CD4-positive, alpha-beta T cell treated with Interleukin-4 for 1 hour (primary cell): ENCODE results near the gene RASSF4.

Experiments
- DNase-seq, 2 donors: peaks; one replicate each; pipeline ENCODE4 v3.0.0-alpha.2; 2020 to 2022

RASSF4 gene, protein sequence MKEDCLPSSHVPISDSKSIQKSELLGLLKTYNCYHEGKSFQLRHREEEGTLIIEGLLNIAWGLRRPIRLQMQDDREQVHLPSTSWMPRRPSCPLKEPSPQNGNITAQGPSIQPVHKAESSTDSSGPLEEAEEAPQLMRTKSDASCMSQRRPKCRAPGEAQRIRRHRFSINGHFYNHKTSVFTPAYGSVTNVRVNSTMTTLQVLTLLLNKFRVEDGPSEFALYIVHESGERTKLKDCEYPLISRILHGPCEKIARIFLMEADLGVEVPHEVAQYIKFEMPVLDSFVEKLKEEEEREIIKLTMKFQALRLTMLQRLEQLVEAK

DNA sequence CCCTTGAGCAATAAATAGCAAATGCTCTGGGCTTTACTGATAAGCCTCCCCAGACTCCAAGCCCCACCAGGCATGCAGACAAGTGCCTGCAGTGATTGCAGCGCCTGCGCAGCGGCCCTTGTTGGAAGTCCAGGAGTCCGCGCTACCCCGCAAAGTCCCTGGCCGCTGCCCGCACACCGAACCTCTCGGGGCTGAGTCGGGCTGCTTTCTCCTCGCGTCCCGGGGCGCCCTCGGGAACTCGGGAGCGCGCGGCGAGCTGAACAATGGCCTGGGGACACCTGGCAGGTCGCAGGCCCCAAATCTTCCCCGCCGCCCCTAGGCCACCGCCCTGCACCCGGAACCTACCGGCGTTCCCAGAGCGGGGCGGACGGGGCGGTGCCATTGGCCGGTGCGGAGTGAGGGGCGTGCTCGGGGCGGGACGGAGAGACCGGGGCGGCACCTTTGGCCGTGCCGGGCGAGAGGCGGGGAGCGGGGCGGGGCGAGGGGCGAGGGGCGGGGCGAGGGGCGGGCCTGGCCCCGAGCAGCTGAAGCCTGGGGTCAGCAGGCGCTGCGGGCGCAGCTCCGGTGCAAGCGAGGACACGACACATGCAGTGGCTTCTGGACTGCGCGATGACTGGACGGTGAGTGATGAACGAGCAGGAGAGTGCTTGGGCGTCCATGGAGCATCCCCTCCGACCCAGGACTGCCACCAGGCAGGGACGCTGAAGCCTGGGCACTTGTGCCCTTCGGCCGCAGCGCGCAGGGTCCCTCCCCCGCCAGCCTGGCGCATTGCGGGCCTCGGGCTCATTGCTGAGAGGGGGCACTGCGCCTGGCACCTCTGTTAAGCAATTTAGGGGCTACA is at the start of gene RASSF4:
TSS of gene RASSF4 (plus strand) at position 556 of the 841 bp plus-strand sequence. CDS start 10,401 bp downstream, outside the sequence.
- DNase-seq = peak; percentile 91 to 93

DNA sequence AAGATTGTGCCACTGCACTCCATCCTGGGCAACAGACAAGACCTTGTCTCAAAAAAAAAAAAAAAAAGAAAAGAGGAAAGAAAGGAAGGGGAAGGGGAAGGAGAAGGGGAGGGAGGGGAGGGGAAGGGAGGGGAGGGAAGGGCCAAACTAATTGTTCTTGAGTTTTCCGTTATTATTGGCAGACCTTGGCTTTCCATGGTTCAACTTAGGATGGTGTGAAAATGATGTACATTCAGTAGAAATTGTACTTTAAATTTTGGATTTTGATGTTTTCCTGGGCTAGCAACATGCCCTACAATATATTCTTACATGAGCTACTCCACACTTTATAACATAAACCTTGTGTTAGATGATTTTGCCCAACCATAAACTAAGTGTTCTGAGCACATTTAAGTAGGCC is 49.7 kb upstream of the RASSF4 start:
- DNase-seq = no peak

DNA sequence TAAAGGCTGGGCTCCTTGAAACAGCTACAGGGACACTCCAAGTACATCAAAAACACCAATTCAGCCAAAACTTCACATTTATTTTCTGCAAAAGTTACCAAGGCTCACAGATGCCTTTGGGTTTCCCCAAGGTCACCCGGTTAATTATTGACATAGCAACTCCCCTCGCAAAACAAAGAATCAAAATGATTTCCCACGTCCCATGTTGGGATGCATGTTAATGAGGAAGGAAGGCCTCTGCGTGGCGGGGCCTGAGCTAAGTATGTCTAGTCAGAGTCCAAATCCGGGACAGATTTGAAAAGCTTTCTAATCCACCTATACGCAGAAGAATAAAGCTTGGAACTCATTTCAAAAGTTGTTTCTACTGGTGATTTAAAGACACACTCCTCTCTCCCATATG is 49.0 kb upstream of the RASSF4 start:
- no peak for DNase-seq

DNA sequence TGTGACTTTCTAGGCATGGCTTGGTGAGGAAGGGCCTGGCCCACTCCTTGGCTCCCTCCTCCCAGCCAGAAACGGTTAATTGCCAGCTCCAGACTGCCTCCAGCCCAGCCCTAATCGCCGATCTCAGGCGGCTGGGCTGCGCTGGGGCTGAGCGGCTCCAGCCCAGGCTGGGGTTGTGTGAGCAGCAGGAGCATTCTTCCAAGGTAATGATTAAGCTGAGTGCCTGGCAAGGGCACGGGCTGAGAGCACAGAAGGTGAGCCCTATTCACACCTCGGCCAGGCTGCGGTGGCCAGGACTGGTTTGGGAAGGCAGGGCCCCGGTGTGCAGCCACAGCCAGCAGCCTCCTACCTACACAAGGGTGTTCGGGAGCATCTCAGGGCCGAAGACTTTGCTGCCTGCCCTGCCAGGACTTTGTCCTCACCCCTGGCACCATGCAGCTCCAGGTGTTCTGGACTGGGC is 48.5 kb upstream of the RASSF4 start, which contains the start of gene TMEM72:
TSS of gene TMEM72 (plus strand) at position 257 of the 460 bp plus-strand sequence. CDS start at position 433, 176 bp downstream.
- DNase-seq = no peak

DNA sequence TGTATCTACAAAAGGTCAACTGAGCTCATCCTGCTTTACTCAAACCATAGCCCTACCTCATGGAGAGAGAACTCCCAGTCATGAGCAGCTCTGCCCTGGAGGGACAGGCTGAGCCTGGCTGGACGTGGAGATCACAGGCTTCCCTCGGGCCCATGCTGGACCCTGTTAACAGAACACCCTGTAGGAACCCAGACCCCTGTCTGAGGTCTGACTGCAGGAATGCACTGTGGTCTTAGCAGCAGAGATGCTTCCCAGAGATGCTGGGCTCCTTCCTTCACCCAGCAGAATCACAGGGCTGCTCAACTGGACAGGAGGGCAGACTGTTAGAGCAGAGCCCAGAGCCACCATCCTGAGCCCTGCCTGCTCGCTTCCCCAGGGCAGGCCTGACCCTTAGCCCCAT is 47.7 kb upstream of the RASSF4 start:
- no peak for DNase-seq

DNA sequence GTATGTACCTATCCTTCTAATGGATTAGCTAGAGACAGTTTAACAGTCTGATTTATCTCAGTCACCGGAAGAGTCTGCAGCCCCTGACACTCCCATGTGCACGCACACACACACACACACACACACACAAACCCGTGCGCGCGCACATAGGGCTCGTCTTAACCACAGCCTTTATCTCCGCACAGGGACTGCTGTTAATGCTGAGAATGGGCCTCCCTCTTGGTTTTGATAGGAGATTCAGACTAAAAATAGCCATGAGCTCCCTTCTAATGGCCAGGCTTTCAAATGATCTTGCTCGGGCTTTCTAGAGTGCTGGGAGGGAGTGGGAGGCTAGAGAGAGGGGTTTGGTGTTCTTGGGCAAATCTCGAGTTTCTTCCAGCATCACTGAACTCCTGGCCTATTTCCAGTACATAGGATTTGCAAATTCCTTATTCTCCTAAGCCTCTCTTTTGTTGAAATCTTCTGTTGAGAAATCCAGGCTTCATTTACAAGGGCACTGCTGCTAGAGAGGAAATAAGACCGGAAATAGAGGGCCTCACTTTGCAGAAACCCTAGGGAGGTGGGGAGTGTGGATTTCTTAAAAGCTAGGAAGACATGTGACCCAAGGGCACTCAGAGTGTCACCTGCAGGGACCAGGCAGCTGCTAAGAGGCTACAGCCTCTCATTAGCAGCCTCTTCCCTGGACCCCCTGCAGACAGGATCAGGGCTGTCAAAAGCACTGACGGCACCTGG is 46.1 kb upstream of the RASSF4 start:
- DNase-seq = peak; percentile 26 to 39

DNA sequence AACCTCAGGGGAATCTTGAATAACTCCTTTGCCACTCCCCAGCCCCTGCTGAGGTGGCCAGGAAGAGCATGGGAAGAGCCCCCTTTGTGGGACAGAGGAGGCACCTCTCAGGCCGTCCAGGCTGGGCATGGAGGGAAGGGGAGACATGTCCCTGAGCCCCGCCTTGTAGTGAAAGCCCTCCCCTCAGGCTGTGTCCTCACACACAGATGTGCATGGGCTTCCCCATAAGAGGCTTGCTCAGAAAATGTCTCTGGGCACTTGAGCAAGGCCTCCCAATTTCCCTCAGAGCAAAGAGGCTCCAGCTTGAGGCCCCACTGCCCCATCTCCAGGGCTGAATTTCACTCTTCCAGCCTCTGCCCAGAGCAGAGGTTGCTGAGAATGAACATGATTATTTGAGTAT is 44.7 kb upstream of the RASSF4 start:
- DNase-seq = no peak

DNA sequence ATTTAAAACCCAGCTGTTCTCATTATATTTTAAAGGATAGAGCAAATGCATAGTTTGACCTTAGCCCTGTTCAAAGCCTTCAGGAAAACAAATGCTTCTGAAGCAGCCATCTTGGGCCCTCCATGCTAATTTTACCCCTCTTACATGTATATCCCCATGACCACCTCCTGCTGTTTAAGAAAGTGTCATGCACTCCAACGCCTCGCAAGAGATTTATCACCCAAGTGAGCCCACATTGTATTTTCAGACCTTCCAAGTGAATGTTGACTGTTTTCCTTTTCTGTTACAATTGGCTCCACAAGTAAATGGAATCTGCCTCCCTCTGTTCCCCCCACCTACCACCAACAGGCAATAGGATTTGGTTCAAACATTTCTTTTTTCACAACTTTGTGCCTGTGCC is 43.2 kb upstream of the RASSF4 start:
- DNase-seq = no peak

DNA sequence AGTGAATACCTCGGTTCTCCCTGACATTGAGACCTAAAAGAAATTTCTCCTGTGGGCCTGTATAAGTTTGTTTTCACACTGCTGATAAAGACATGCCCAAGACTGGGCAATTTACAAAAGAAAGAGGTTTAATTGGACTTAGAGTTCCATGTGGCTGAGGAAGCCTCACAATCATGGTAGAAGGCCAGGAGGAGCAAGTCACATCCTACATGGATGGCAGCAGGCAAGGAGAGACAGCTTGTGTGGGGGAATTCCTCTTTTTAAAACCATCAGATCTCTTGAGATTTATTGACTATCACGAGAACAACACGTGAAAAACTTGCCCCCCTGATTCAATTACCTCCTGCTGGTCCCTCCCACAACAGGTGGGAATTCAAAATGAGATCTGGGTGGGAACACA is 41.8 kb upstream of the RASSF4 start:
- DNase-seq = no peak

DNA sequence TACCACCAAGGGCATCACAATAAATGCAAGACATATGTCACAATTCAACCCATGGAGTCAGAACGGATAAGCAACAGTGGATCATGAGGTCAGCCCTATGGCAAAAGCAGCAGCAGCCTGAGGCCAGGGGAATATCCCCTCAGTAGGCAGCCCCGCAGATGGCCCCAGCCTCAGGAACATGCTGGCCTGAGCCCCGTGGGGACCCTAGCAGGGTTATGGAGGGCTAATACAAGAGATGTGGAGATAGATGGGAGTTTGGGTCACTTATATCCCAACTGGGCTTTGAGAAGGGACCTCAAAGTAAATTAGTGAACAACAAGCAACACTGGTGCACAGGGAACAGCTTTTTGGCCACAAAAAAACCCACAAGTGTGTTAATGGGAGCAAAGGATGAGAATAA is 39.4 kb upstream of the RASSF4 start:
- DNase-seq = no peak

DNA sequence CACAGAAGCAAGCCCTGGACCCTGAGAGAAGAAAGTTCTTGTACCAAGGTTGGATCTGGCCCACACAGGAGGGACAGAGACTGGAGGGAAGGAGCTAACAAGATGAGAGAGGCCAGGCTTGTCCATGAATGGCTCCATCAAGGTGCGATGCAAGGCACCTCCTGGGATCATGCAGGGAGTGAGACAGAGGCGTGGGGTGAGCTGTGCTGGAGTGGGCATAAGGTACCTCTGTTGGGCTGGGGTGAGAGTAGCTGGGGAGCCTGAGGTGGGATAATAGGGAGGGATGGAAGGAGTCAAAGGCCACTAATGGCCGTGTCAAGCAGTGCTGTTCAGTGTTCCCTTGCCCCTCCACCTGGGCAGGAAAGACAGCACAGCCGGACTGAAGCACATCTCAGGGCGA is 38.5 kb upstream of the RASSF4 start:
- no peak for DNase-seq

DNA sequence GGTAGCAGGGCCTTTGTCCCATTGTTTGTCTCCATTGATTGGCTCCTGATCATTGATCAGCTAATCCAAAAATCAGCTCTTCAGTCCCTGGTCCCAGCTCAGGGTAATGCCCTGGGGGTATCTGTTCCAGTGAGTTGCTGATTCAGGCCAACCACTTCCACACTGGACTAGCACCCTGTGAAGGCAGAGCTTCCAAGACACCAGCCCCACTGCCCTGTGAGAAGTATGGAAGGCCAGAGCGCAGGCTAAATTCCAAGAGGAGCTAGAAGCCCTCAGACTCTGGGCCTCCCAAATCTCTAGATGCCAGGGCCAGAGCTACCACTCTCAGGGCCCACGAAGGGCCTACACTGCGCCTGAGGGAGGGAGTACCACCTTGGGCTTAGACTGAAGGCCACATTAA is 38.1 kb upstream of the RASSF4 start:
- no peak for DNase-seq

DNA sequence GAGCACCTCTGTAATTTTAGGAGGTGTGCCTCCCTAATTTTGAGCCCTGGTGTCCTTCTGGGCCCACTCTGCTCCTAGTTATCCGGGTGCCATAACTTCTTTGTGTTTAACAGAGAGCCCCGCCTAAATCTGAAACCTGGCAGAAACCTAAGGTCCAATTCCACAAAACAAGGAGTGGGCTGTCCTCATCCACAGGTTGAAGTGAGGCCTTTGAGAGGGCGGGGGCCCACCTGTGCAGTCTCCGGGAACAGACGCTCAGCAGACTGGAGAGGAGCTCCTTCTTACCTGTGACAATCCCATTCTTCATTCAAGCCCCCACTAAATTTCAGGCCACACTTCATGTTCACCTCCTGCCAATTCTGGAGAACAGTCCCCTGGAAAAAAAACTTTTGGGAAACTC is 37.6 kb upstream of the RASSF4 start:
- no peak for DNase-seq

DNA sequence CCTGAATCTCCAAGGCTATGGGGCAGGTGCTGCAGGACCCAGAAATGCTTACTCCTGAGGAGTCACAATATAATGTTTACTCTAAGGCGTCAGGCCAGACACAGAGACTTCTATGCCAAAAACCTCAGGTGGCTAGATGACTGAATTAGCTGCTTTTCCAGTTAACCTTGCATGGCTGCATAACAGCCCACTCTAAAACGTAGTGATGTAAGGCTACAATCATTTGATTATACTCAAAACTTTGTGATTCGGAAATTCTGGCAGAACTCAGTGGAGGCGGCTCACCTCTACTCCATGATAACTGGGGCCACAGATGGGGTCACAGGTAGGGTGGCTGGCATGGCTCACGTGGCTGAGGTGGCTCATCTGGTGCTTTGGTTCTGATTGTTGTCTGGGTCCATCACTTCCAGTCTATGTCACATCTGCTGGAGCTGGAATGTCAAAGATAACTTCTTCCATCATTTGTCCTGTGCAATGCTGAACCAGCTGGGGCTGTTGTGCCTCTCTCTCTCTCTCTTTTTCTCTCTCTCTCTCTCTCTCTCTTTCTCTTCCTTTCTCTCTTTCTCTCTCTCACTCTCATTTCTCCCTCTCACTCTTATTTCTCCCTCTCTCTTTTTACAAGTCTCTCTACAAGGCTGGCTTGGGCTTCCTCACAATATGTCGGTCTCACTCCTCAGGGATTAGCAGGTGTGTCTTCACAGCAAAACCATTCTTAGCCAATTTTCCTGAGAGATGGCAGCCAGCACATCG is 36.6 kb upstream of the RASSF4 start:
- no peak for DNase-seq

DNA sequence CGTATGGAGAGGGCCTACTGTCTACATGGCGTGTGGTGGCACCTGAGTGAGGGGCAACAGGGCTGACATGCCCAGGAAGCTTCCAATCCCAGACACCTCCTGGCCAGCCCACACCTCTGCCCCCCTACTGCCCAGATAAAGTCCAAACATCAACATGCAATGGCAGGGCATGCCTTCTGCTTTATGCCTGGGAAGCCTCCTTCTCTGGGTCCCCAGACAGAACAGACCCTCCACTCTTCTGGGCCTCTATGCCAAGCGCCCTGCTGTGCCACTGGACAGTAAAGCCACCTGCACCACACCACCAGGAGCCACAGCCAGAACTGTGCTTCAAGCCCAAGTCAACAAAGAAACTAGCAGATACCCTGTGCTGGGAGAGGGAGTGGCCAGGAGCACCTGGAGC is 36.0 kb upstream of the RASSF4 start:
- no peak for DNase-seq

DNA sequence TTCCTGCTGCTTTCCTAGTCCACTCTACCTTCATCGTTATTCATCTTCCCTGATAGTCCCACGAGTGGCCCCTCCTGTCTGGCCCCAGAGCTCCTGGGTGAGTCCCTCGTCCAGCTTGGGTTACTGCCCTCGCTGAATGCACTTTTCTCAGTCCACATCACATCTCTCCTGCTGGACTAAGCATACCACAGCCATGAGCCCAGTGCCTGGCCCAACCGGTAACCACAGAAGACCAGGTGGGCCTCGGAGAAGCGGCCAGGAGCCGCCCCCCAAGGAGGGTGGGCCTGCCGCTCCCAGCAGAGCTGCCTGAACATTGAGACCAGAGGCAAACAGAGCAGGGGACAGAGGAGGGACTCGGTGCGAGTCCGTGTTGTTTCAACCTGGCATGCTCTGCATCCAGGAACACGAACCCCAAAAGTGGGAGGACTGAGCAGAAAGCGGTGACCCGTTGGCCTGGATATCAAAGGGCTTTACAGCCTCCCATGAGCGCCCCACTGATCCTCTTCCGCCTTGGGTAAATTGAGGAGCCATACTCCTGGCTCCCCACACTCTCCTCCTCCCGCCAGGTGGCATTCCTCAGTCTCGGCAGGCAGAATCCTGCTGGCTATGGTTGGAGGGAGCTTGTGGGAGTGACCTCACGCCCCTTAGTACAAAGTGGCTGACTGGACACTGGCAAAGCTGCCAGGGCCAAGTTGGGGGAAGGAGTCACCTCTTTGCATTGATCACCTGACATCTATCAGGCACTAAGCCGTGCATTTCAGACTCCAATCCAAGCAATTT is 35.2 kb upstream of the RASSF4 start:
- no peak for DNase-seq

DNA sequence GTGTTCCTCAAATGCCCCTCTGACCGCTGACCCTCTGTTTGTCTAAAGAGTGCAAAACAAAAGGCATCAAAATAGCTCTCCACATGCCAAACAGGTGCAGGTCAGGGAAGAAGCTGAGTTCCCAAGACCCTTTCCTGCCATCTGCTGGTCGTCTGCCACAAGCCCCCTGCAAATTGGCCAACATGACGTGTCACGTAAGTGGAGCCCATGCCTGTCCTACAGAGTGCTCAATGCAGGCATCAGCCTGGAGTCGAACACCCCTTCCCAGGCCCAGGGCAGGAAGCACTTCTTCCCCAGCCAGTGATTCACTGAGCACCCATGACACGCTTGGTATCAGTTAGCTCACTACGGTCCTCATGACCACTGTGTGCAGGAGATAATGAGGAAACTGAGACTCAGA is 34.4 kb upstream of the RASSF4 start:
- DNase-seq = no peak

DNA sequence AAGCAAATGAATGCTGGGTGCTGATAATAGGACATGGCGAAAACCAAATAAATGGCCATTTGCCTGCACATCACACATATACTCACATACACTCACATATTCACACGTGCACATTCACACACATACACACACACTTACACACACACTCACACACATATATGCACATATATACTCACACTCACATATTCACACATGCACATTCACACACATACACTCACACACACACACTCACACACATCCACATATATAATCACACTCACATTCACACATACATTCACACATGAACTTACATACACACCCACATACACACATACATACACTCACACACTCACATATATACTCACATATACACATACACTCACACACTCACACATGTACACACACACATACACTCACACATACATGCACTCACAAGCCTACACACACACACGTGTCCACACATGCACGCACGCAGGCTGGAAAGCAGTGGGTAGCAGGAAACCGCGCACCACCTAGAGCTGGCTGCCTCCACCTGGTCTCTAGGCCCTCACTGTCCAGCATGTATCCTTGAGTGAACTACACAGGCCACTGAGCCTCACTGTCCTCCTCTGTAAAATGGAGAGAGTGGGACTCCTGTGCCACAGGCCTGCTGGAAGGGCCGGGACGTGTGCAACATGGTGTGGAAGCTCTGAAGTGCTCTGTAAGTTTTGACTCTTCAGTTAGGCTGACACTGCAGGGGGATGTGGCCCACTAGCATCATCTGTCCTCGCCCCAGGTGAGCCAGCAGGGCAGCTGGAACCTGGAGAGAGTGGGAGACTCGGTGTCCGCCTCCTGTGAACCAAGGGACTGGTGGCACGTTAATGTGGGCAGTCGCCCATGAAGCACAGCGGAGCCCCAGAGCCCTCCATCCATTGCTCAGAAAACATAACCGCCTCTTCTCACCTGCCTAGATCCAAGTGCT is 33.5 kb upstream of the RASSF4 start:
- DNase-seq = no peak

DNA sequence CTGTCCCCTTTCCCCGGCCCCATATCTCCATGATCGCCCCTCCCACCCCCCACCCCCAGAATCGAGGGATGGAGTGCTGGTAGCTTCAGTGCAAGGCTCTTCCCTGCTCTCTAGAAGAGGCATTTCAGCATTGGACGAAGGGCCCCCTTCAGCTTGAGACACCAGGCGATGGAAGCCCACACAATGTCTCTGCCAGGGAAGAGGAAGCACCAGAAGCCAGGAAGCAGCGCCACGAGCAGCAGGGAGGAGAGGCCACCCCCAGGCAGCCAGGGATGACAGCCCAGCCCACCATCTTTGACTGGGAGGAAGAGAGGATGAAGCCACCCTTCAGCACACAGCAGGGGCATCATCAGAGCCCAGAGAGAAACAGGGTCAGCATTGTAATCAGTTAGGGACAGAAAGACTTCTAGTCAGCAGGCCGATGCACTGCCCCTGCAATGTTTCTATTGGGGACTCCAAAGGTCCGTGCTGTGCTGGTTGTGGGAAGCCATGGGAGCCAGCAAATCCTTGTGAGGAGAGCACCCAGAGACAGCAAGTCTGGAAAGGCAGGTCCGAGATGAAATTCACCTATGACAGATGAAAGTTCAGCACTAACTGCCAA is 32.8 kb upstream of the RASSF4 start:
- DNase-seq = no peak

DNA sequence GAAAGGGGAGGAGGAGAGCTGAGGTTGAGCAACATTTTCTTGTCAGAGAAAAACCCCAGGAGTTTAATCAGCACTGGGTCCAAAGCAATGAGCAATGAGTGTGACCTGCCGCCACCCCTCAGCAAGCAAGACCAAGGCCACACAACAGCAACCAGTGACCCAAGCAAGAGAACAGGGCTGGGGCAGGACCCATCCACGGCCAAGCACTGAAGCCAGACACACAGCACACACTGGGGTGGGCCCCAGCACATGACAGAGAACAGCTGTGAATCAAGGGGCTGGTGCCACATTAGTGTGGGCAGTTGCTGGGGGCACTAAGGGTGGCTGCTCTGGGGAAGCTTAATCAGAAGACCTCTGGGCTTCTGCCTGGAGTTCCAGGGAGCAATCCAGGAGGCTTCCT is 32.2 kb upstream of the RASSF4 start:
- no peak for DNase-seq
